GM21423 (cell line): ENCODE data around the gene TELO2.

Source experiments
- ATAC-seq: cut with Tn5 transposase; IDR thresholded peaks from one replicate; pipeline ENCODE4 v1.9.1; 2021; ENCODE audit warnings: mild to moderate bottlenecking, moderate library complexity; ENCODE audit not compliant: unreplicated experiment

The TELO2 gene

DNA sequence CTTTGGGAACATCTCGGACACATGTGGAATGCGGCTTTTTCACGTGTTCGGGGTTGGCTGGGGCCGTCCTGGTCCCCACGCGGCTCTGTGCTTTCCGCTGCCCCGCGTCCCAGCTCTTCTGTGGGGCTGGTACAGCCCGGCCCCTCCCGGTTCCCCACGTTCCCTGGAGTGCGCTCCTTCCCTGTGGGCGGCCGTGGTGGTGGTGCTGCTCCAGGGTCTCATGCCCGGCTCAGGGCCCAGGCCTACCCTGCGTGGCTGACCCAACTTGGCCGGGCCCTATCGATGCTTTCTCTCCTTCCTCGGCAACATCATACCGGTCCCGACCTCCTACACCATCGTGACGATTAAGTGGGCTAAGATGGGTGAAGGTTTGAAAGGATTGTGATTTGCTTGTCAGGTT lies 3.3 kb downstream of the TELO2 start:
- ATAC-seq = no peak

- ATAC-seq = no peak
Observed at GRCh38 chr16:1497014-1497598, 3.9 kb downstream of the TELO2 start.

DNA sequence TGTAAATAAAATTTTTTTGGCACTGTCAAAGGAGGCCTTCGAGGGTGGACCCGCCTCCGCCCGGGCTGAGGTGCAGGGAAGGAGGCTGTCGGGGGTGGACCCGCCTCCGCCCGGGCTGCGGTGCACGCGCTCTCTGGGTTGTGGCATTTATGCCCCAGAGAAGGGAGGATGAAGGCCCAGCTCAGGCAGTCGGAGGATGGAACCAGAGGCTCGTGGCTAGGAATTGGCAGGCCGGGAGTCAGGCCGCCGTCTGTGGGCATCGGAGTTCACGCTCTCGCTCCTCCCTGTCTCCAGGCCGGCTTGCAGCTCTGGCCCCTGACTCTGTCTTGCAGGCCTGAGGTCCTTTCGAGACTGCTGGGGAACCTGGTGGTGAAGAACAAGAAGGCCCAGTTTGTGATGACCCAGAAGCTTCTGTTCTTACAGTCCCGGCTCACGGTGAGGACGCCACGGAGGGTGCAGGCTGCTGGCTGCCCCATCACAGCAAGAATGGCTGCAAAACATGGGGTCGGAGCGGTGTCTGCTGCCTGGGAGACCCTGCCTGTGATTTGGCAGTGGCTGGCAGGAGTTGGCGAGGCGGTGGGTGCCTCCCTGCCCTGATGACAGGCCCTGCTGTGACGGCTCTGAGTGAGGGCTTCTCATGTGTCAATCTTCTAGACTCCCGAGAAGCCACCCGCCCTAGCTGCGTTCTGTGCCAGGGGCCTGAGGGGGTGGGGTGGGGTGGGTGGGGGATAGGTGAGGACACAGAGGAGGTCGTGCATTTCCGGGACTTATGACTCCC lies 5.9 kb downstream of the TELO2 start:
- no peak for ATAC-seq

GRCh38 chr16:1499756-1500464 lies 6.8 kb downstream of the TELO2 start:
- no peak for ATAC-seq

DNA sequence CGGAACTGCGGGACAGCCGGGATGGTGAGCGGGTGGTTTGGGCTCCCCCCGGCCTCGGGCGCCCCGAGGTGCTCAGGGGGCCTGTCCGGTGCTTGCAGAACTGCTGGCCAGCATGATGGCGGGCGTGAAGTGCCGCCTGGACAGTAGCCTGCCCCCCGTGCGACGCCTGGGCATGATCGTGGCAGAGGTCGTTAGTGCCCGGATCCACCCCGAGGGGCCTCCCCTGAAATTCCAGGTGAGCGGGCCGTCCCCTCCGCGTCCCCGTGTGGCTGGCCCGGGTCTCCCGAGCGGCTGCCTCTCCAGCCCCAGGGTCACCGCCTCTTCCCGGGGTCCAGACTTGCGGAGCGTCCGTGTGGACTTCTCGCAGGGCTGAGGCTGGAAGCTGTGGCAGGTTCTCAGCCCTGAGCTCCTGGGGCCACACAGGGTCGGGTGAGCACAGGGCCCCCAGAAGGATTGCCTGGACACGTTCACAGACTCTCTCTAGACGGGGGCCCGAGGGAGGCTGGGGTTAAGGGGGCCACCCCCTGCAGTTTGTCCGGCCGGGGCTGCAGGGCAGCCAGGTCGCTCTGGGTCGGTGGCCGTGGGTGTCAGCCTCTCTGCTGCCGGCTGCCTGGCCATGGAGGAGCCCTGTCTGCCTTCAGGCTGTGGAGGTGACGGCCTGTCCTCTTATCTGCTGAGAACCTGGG lies 7.4 kb downstream of the TELO2 start:
- no peak for ATAC-seq

DNA sequence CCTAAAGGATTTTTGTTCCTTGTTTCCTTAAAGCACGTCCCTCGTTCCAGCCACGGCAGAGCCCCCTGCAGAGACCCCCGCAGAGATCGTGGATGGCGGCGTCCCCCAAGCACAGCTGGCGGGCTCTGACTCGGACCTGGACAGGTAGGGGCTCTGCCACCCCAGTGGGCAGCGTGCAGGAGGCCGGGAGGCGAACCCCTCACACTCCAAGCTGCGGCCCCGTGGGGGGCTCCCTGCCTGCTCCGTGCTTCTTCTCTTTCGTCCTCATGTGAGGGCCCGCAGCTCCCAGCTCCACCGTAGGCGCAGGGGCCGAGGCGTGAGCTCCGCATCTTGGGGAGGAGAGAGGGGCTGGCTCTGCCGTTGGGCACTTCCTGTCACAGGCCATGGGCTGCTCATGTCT lies 8.5 kb downstream of the TELO2 start:
- no peak for ATAC-seq

DNA sequence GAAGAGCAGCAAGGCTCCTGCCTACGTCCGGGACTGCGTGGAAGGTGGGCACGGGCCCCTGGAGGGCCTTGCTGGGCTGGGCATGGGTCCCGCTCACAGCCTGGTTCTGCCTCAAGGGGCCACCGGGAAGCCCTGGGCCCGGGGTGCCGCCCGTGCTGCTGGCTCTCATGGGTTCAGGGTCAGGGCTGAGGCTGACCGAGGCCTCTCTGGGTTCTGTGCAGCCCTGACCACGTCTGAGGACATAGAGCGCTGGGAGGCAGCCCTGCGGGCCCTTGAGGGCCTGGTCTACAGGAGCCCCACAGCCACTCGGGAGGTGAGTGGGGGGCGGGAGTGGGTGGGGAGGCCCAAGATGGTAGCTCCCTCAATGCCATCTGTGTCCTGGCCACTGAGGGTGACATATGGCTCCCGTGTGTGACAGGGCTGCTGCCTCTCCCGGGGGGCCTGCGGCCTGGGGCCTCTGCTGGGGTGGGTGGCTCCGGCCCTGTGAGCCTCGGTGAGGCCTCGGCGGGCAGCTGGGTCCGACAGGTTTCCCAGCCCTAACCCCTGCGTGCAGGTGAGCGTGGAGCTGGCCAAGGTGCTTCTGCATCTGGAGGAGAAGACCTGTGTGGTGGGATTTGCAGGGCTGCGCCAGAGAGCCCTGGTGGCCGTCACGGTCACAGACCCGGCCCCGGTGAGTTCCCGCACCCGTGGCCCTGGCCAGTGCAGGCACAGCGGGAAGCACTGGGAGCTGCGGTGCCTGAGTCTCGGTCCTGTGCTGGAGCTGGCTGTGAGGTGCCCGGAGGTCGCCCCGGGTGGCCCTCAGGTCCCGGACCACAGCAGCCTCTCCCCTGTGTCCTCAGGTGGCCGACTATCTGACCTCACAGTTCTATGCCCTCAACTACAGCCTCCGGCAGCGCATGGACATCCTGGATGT lies 9.2 kb downstream of the TELO2 start:
- ATAC-seq = no peak

DNA sequence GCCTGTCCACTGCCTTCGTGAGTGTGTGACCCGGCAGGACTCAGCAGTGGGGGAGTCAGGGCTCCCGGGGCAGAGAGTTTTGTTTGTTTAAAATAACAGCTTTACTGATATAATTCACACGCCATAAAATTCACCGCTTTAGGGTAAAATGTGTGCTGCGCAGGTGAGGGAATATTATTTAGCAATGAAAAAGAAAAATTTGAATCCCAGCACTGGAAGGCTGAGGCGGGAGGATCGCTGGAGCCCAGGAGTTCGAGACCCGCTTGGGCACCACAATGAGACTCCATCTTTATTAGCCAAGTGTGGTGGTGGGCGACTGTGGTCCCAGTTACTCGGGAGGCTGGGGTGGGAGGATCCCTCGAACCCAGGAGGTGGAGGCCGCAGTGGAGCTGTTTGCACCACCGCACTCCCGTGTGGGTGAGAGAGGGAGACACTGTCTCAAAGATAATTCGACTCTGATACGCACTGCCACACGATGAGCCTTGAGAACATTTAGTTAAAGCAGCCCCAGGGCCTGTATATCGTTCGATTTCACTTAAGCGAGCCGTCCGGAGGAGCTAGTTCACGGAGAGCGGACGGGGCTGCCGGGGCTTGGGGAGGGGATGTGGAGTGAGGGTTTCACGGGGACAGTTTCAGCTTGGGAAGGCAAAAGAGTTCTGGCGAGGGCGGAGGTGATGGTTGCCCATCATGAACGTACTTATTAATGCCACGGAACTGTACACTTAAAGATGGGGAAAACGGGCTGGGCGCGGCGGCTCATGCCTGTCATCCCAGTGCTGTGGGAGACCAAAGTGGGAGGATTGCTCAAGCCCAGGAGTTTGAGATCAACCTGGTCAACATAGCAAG lies 10.2 kb downstream of the TELO2 start:
- no peak for ATAC-seq

- no peak for ATAC-seq
Observed at GRCh38 chr16:1505073-1505844, 12.1 kb downstream of the TELO2 start.

DNA sequence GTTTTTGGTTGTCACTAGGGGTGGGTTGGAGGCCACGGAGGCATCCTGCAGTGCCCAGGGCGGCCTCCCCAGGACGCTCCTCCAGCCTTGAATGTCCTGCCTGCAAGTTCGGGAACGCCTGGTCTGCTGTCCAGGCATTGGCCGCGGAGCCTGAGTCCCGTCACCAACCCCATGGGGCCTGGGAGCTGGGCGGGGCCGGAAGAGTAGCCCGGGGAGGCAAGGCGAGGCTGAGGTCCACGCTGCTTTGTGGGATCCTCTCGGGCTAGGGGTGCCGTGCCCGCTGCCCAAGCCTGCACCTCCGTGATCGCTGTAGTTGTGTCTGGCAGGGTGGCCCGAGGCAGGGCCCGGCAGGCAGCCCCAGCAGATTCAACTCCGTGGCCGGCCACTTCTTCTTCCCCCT lies 12.8 kb downstream of the TELO2 start:
- no peak for ATAC-seq

DNA sequence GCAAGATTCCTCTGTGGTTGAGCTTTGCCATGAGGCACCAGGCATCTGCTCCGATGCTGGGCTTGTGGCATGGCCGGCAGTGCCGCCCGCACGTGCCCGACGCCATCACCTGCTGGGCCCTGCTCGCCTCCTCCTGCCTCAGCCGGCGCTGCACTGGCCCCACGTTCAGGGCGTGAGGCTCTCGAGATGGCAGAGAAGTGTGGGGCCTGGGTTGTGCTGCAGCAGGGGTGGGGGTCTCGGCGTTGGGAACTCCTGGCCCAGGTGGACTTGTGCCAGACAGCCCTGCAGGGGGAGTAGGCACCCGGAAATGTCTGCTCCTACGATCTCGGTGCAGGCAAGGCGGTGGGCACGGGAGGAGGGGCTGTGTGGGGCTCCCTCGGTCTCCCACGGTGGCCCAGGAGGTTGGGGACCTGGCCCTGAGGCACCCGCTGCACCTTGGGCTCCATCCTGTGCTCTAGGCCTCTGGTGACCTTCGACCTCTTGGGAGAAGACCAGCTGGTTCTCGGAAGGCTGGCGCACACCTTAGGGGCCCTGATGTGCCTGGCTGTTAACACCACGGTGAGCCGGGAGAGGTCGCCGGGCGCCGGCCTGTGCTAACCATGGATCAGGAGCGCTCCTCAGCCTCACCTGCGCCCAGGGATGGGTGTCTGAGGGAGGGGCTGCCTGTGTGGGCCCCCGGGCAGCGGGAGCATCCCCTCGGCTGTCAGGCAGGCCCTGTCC lies 13.5 kb downstream of the TELO2 start:
- ATAC-seq = no peak

GRCh38 chr16:1508494-1509187 lies 15.5 kb downstream of the TELO2 start:
- ATAC-seq = no peak

- no peak for ATAC-seq
Observed at GRCh38 chr16:1509307-1510221, 16.4 kb downstream of the TELO2 start.

DNA sequence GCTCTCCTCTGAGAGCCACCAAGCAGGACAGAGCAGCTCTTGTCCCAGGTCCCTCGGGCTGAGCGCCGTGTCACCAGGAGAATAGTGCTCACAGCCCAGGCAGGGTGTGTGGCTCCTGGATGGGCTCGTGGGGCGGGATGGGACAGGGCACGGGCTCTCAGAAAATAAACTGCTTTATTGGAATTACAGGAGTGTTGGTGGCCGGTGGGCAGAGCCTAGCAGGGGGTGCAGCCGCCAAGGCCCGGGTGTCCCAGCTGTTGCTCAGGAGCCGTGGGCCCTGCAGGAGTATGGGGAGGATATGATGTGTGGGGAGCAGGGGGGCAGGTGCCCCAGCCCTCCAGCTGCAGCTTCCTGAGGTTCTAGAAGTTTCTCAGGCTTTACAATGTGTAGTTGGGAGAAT lies 17.1 kb downstream of the TELO2 start:
- ATAC-seq = no peak

DNA sequence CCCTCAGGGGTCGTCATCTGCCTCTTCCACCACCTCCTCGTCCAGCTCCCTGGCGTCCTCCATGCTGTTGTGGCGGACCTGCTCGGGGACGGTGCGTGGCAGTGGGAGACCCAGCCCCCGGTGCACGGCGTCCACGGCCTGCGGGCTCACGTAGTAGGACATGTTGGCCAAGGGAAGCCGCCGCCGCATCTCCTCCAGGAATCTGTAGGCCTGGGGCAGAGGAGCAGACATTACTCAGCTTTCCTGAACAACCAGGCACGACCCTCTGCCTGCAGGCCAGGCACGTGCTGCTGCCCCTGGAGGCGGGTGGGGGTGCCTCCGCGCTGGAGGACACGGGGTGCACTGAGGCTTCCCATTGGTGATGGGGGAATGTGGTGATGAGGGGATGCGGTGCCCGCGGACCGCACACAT lies 17.8 kb downstream of the TELO2 start:
- ATAC-seq = no peak
